H4 (cell line): ENCODE data around the gene ZXDA. TPM values are rescaled to one million over a fixed set of nuclear protein-coding genes. Genes with fewer than 3 reads are reported as not detected.
A peak's percentile ranks its signal among the peaks of the same experiment; 100 is the strongest.

Experiments
- DNase-seq: peaks from one replicate; pipeline ENCODE4 v3.0.0-alpha.2; 2015; ENCODE audit warnings: low spot score
- total RNA-seq: library from RNA; depleted of rRNA; stranded (reverse); fragments of >200 nt; shearing (Covaris generic); gene quantifications from 2 replicates; pipeline ENCODE4 v1.2.3, GENCODE V29; 2014; rRNA removed

Gene ZXDA
- total RNA-seq, 1 experiment from 2014 or later: 2.3 TPM

DNA sequence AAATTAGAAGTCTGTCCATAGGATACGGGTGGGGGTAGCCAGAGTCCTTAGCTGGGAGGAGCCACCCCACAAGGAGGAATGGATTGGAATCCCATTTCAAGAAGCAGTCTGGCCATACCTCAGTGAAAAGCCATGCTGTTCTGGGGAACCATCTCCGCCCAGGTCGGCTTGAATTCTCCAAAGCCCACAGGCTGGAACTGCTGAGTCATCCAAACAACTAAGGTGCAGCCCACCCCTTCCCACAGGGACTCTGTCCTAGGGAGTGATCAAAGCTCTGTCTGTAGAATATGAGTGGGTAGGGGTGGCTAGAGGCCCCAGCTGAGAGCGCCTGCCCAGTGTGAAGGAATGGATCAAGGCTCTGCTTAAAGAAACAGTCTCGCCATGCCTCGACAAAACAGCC, 38.8 kb downstream of the ZXDA start:
- peak; percentile 1 for DNase-seq

Other genes with a start within 250 kb of the ZXDA start
- gene NLRP2B, start 230.2 kb downstream of the ZXDA start, total RNA-seq: not detected in 2 replicates